Measurements from ENCODE around the gene TRABD2B. TPM values are rescaled to one million over a fixed set of nuclear protein-coding genes. Genes with fewer than 3 reads are reported as not detected.

Gene TRABD2B
- polyA plus RNA-seq, 1 of the 3 experiments (the other 2 are of a cell fraction), result 0.03 TPM

DNA sequence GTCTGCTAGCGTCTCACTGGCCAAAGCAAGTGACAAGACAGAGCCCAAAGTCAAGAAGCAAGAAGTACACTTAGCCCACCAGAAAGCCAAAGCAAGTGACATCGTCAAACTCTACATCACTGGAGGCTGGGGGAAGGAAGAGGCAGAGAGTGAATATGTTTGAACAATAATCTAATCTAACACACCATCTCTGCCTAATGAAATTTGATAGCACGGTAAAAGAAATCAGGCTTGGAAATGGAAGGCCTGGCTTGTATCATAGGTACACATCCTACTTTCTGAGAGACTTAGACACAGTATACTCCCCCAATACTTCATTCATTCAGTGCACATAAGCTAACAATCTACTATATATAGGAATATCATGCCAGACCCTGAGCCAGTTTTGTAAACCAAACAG is 26.3 kb downstream of the TRABD2B start (continued):
- TF ChIP-seq, protein P1, sequence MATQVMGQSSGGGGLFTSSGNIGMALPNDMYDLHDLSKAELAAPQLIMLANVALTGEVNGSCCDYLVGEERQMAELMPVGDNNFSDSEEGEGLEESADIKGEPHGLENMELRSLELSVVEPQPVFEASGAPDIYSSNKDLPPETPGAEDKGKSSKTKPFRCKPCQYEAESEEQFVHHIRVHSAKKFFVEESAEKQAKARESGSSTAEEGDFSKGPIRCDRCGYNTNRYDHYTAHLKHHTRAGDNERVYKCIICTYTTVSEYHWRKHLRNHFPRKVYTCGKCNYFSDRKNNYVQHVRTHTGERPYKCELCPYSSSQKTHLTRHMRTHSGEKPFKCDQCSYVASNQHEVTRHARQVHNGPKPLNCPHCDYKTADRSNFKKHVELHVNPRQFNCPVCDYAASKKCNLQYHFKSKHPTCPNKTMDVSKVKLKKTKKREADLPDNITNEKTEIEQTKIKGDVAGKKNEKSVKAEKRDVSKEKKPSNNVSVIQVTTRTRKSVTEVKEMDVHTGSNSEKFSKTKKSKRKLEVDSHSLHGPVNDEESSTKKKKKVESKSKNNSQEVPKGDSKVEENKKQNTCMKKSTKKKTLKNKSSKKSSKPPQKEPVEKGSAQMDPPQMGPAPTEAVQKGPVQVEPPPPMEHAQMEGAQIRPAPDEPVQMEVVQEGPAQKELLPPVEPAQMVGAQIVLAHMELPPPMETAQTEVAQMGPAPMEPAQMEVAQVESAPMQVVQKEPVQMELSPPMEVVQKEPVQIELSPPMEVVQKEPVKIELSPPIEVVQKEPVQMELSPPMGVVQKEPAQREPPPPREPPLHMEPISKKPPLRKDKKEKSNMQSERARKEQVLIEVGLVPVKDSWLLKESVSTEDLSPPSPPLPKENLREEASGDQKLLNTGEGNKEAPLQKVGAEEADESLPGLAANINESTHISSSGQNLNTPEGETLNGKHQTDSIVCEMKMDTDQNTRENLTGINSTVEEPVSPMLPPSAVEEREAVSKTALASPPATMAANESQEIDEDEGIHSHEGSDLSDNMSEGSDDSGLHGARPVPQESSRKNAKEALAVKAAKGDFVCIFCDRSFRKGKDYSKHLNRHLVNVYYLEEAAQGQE (IDR thresholded peaks at IDR 0.05; ENCODE audit: low read depth, low read length), result no peak
- TF ChIP-seq, protein P2, sequence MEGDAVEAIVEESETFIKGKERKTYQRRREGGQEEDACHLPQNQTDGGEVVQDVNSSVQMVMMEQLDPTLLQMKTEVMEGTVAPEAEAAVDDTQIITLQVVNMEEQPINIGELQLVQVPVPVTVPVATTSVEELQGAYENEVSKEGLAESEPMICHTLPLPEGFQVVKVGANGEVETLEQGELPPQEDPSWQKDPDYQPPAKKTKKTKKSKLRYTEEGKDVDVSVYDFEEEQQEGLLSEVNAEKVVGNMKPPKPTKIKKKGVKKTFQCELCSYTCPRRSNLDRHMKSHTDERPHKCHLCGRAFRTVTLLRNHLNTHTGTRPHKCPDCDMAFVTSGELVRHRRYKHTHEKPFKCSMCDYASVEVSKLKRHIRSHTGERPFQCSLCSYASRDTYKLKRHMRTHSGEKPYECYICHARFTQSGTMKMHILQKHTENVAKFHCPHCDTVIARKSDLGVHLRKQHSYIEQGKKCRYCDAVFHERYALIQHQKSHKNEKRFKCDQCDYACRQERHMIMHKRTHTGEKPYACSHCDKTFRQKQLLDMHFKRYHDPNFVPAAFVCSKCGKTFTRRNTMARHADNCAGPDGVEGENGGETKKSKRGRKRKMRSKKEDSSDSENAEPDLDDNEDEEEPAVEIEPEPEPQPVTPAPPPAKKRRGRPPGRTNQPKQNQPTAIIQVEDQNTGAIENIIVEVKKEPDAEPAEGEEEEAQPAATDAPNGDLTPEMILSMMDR (IDR thresholded peaks at IDR 0.05), result no peak
- TF ChIP-seq CHD2 (IDR thresholded peaks at IDR 0.05; ENCODE audit: low read length, partially characterized antibody), result peak; percentile 25

DNA sequence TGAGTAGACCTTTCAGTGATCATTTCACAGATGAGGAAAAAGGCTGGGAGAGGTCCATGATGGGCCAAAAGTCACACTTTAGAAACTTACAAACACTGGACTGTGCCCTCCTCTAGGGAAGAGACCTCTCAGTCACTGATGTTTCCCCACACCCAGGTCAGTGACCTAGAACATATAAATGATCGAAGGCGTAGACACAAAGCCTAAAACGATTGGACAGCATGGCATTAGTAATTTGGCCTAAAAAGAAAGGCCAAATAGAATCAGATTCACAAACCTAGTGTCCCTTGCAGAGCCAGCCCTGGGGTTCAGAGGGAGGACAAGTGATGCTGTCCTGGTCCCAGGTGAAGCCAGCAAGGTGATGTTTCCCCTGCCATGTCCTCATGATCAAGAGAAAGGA is 27.7 kb downstream of the TRABD2B start:
- 63% methylated on average over 3 of the region's 3 CpGs for WGBS (ENCODE audit: low lambda C conversion rate)
- H2AFZ ChIP-seq (ENCODE audit: low read depth), result no peak overlapping the region
- TF ChIP-seq YY1 (IDR thresholded peaks at IDR 0.05; ENCODE audit: low read depth) (no peak), JUND (IDR thresholded peaks at IDR 0.05) (no peak), FOXM1 (IDR thresholded peaks at IDR 0.05; ENCODE audit: low read depth) (no peak)
- TF ChIP-seq, protein P1 (IDR thresholded peaks at IDR 0.05; ENCODE audit: low read depth, low read length), result no peak
- TF ChIP-seq, protein P3, sequence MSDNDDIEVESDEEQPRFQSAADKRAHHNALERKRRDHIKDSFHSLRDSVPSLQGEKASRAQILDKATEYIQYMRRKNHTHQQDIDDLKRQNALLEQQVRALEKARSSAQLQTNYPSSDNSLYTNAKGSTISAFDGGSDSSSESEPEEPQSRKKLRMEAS (IDR thresholded peaks at IDR 0.05; ENCODE audit: low read depth), result no peak
- H3K27me3 ChIP-seq (ENCODE audit: insufficient read depth), result no peaks in the 10 kb centered on the region
- no peak for DNase-seq
- no peak overlapping the region for H3K4me3 ChIP-seq (ENCODE audit: low read depth in 2 of 2, low read length in 1 of 2)
- no peaks in the 10 kb centered on the region for H3K79me2 ChIP-seq (ENCODE audit: insufficient read depth)
- no peaks in the 10 kb centered on the region for H3K9me3 ChIP-seq
- H4K20me1 ChIP-seq (ENCODE audit: insufficient read depth), result no peaks in the 10 kb centered on the region
- H3K27ac ChIP-seq (ENCODE audit: low read depth in 2 of 2, low read length in 1 of 2), result no peak overlapping the region
- CTCF ChIA-PET, result interaction anchor here (1.2 to 2.4 kb wide), 3 partner anchors 91 to 214 kb away, joined by 3 to 8 read pairs (median 6); no protein-coding TSS in a partner anchor
- H3K9ac ChIP-seq, result no peak overlapping the region
- H3K9me2 ChIP-seq, result no peaks in the 10 kb centered on the region
- H3F3A ChIP-seq (replicated peaks; ENCODE audit: insufficient read depth), result no peaks in the 10 kb centered on the region
- H3K4me1 ChIP-seq (ENCODE audit: control insufficient read depth in 1 of 2, insufficient read depth in 2 of 2, low read depth in 1 of 2, low read length in 1 of 2), result peaks cover 0 to 8% of the 10 kb centered on the region in 2 experiments; a peak in 1 of 4 replicates
- no peaks in the 10 kb centered on the region for H3K36me3 ChIP-seq (replicated peaks in 1 of 2; ENCODE audit: control insufficient read depth in 1 of 2, insufficient read depth in 2 of 2, low read length in 1 of 2)
- no peak overlapping the region for H3K4me2 ChIP-seq
- POLR2A ChIA-PET, result no interaction called here

Measured in SK-N-SH (cell line).